Measurements from ENCODE around the gene WNT3A. TPM values are rescaled to one million over a fixed set of nuclear protein-coding genes. Genes with fewer than 3 reads are reported as not detected.

Gene WNT3A
- total RNA-seq, 2 experiments from 2014 or later, result 0.08 to 0.14 TPM

DNA sequence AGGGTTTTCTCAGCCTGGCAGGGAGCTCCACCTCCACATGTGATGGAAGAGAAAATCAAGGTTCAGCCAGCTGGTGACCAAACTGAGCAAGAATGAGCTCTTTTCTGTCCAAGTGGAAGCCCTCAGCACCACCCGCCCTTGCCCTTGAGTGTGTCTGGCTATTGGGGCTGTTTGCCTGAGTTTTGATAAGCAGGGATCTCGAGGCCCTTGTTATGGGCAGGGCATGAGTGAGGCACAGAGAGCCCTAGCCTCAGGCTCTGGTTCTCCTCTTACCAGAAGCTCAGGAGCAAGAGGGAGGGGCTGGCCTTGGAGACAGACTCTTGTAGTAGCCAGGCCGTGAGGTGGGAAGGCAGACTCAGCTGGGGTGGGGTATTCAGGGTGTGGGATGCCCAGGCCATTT lies 38.2 kb downstream of the WNT3A start:
- no peaks in the 10 kb centered on the region for H3K36me3 ChIP-seq (ENCODE audit: insufficient read depth, low read length)
- H3K36me3 Mint-ChIP-seq (ENCODE audit: low read depth), result no peaks in the 10 kb centered on the region
- TF ChIP-seq, protein P1, sequence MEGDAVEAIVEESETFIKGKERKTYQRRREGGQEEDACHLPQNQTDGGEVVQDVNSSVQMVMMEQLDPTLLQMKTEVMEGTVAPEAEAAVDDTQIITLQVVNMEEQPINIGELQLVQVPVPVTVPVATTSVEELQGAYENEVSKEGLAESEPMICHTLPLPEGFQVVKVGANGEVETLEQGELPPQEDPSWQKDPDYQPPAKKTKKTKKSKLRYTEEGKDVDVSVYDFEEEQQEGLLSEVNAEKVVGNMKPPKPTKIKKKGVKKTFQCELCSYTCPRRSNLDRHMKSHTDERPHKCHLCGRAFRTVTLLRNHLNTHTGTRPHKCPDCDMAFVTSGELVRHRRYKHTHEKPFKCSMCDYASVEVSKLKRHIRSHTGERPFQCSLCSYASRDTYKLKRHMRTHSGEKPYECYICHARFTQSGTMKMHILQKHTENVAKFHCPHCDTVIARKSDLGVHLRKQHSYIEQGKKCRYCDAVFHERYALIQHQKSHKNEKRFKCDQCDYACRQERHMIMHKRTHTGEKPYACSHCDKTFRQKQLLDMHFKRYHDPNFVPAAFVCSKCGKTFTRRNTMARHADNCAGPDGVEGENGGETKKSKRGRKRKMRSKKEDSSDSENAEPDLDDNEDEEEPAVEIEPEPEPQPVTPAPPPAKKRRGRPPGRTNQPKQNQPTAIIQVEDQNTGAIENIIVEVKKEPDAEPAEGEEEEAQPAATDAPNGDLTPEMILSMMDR (IDR thresholded peaks at IDR 0.05), result no peak
- H3K27ac ChIP-seq (ENCODE audit: low read depth in 1 of 2, low read length in 2 of 2), result no peak overlapping the region
- H3K4me3 Mint-ChIP-seq, result no peak overlapping the region
- H3K9me3 Mint-ChIP-seq, result no peaks in the 10 kb centered on the region
- DNase-seq (no peak), ATAC-seq (ENCODE audit: poor library complexity) (no peak)
- intact Hi-C loops (cut with DNase I, micrococcal nuclease), result no loop called here
- H3K27me3 Mint-ChIP-seq, result peaks cover 5% of the 10 kb centered on the region
- no peaks in the 10 kb centered on the region for H3K4me1 ChIP-seq (ENCODE audit: insufficient read depth, low read length)
- H3K27ac Mint-ChIP-seq, result no peak overlapping the region
- H3K4me1 Mint-ChIP-seq (ENCODE audit: low read depth), result no peaks in the 10 kb centered on the region
- H3K27me3 ChIP-seq (ENCODE audit: control insufficient read depth in 1 of 2, insufficient read depth in 2 of 2, low read length in 2 of 2), result peaks cover 3% of the 10 kb centered on the region in 2 experiments
- POLR2A ChIA-PET, result no interaction called here
- no peak overlapping the region for H3K4me3 ChIP-seq (ENCODE audit: low read length)
- CTCF ChIA-PET, result no interaction called here
- H3K9me3 ChIP-seq (ENCODE audit: control insufficient read depth in 1 of 2, insufficient read depth in 1 of 2, low read length in 2 of 2), result peaks cover 0 to 4% of the 10 kb centered on the region in 2 experiments

GRCh38 chr1:228045405-228045804 lies 38.6 kb downstream of the WNT3A start:
- Histone ChIP-seq H3K27ac (ENCODE audit: low read depth in 1 of 2, low read length in 2 of 2) (no peak overlapping the region), H3K36me3 (ENCODE audit: insufficient read depth, low read length) (no peaks in the 10 kb centered on the region), H3K4me1 (ENCODE audit: insufficient read depth, low read length) (no peaks in the 10 kb centered on the region), H3K27me3 (ENCODE audit: control insufficient read depth in 1 of 2, insufficient read depth in 2 of 2, low read length in 2 of 2) (peaks cover 0 to 2% of the 10 kb centered on the region in 2 experiments), H3K4me3 (ENCODE audit: low read length) (no peak overlapping the region), H3K9me3 (ENCODE audit: control insufficient read depth in 1 of 2, insufficient read depth in 1 of 2, low read length in 2 of 2) (peaks cover 0 to 4% of the 10 kb centered on the region in 2 experiments)
- Mint-ChIP-seq H3K4me3 (no peak overlapping the region), H3K27ac (no peak overlapping the region), H3K36me3 (ENCODE audit: low read depth) (no peaks in the 10 kb centered on the region), H3K9me3 (no peaks in the 10 kb centered on the region), H3K27me3 (peaks cover 4% of the 10 kb centered on the region), H3K4me1 (ENCODE audit: low read depth) (no peaks in the 10 kb centered on the region)
- ATAC-seq (ENCODE audit: poor library complexity) (no peak), DNase-seq (peak in 1 of 14 experiments; percentile 25)
- TF ChIP-seq, protein P1 (IDR thresholded peaks at IDR 0.05), result no peak
- ChIA-PET CTCF (no interaction called here), POLR2A (no interaction called here)
- intact Hi-C loops (cut with DNase I, micrococcal nuclease), result no loop called here

GRCh38 chr1:228045871-228046270 lies 39.1 kb downstream of the WNT3A start:
- Histone ChIP-seq H3K27me3 (ENCODE audit: control insufficient read depth in 1 of 2, insufficient read depth in 2 of 2, low read length in 2 of 2) (peaks cover 0 to 2% of the 10 kb centered on the region in 2 experiments), H3K4me3 (ENCODE audit: low read length) (no peak overlapping the region), H3K4me1 (ENCODE audit: insufficient read depth, low read length) (no peaks in the 10 kb centered on the region), H3K36me3 (ENCODE audit: insufficient read depth, low read length) (no peaks in the 10 kb centered on the region), H3K9me3 (ENCODE audit: control insufficient read depth in 1 of 2, insufficient read depth in 1 of 2, low read length in 2 of 2) (peaks cover 0 to 7% of the 10 kb centered on the region in 2 experiments), H3K27ac (ENCODE audit: low read depth in 1 of 2, low read length in 2 of 2) (no peak overlapping the region)
- no peak for ATAC-seq (ENCODE audit: poor library complexity)
- no peaks in the 10 kb centered on the region for H3K9me3 Mint-ChIP-seq
- intact Hi-C loops (cut with DNase I, micrococcal nuclease), result no loop called here
- H3K27ac Mint-ChIP-seq, result no peak overlapping the region
- H3K27me3 Mint-ChIP-seq, result peaks cover 5% of the 10 kb centered on the region
- H3K4me1 Mint-ChIP-seq (ENCODE audit: low read depth), result no peaks in the 10 kb centered on the region
- no peaks in the 10 kb centered on the region for H3K36me3 Mint-ChIP-seq (ENCODE audit: low read depth)
- CTCF ChIA-PET, result no interaction called here
- TF ChIP-seq, protein P1 (IDR thresholded peaks at IDR 0.05), result no peak
- H3K4me3 Mint-ChIP-seq, result no peak overlapping the region
- POLR2A ChIA-PET, result no interaction called here
- DNase-seq, result peak in 1 of 14 experiments; percentile 4

All from CD4-positive, alpha-beta T cell (primary cell).